ELR (cell line): Measurements from ENCODE around the gene SUMO4.

Experiments used
- DNase-seq: peaks from one replicate; pipeline ENCODE4 v3.0.0-alpha.2; 2015; ENCODE audit warnings: low read depth

The SUMO4 gene

DNA sequence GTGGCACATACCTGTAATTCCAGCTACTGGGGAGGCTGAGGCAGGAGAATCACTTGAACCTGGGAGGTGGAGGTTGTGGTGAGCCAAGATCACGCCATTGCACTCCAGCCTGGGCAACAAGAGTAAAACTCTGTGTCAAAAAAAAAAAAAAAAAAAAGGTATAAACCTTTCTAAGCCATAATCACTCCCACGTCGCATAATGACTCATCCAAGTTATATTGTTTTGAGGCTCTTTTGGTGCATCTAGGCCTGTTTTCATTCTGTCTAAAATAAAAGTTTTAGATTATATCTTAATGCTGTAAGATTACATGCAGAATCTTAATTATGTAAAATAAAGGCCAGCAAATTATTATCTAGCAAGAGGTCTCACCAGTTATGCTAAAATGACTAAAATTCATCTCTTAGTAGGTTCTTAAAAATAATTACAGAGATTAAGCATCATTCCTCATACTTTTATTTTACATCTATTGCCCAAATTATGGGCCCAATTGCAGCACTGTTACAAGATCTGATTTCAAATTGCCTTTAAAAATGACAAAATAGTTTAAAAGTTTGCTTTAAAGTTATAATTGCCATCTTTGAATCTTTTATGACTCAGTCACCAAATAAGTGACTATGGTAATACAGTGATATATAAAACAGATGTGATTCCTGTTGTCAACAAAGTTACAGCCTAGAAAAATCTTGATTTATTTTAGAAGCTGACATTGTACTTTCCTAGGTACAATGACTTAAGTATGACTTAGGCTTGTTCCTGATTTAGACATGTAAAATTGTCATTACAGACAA is 10.4 kb upstream of the SUMO4 start:
- DNase-seq: no peak

DNA sequence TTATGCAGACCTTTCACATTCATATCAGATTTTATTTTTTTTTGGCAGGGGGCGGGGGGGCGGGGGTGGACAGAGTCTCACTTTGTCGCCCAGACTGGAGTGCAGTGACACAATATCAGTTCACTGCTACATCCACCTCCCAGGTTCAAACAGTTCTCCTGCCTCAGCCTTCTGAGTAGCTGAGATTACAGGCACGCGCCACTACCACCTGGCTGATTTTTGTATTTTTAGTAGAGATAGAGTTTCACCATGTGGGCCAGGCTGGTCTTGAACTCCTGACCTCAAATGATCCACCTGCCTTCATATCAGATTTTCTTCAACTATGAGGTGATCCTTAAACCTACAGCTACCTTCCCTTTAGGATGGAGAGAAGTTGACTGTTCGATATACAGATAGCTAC is 8.0 kb upstream of the SUMO4 start:
- DNase-seq: no peak

GRCh38 chr6:149392535-149392934 is 7.5 kb upstream of the SUMO4 start:
- no peak for DNase-seq

GRCh38 chr6:149393002-149393679 is 6.9 kb upstream of the SUMO4 start:
- no peak for DNase-seq

DNA sequence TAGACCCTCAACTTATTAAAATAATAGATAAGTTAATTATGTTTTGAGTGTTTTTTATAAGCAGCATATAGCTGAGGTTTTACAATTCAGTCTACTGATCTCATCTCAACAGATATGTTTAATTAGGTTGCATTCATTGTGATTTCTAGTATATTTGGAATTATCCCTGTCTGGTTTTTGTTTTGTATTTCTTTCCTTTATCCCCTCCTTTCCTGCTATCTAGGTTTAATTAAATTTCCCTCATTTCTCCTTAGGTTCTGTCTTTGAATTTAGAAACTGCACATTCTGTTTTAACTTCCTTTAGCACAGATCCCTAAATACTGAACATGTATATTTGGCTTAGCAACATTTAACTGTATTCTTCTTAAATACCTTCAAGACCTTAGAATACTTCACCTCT is 4.9 kb upstream of the SUMO4 start:
- DNase-seq: no peak

DNA sequence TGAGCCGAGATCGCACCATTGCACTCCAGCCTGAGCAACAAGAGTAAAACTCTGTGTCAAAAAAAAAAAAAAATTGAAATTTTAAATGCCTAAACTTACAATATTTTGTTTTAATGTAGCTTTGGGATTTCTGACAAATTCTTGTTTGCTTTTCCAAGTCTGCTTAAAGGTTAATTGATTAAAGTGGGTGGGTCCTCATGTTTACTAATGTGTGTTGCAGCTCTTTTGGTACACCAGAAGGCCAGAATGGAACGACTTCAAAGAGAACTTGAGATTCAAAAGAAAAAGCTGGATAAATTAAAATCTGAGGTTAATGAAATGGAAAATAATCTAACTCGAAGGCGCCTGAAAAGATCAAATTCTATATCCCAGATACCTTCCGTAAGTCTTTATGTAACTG is 2.7 kb upstream of the SUMO4 start:
- no peak for DNase-seq

DNA sequence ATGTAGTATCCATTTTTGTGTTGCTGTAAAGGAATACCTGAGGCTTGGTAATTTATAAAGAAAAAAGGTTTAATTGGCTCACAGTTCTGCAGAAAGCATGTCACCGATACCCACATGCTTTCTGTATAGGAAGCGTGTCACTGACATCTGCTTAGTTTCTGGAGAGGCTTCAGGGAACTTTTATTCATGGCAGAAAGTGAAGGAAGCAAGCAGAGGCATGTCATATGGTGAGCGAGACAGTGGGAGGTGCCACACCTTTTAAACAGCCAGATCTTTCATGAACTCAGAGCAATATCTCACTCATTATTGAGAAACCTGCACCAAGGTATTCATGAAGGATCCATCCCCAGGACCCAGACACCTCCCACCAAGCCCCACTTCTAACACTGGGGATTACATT is 3.5 kb downstream of the SUMO4 start:
- no peak for DNase-seq

- peak; percentile 25 for DNase-seq
Measured at GRCh38 chr6:149405823-149406765, 6.0 kb downstream of the SUMO4 start.

DNA sequence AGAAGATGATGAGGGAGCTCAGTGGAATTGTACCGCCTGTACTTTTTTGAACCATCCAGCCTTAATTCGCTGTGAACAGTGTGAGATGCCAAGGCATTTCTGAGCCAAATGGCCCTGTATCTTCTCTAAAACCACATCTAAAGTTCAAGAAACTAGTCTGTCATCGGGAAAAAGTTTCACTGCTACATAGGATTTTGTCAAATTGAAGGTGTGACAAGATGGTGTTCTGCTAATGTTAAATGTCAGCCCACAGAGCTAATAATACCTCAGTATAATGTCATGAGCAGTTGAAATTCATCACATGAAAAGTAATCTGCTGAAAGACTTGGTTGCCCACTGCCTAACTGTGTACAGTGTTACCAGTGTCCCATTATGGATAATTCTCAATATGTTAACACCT is 9.6 kb downstream of the SUMO4 start:
- DNase-seq: no peak

GRCh38 chr6:149410557-149410956 is 10.5 kb downstream of the SUMO4 start:
- DNase-seq: no peak

DNA sequence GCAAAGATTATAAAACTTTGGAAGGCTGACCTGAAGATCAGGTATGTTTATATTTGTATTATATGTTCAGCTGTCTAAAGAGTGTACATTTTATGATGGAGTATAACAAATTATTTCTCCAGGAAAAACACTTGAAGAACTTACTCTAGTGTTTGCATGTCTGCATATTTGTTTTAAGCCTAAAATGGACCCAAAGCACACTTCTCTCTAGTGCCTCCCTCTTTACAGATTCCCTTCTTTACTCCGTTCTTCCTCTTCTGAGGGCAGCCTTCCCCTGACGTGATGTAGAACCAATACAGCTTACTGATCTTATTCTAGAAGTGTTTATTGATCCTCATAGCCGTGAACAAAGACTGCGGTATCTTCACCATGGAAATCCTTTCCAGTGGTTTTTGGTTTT is 13.9 kb downstream of the SUMO4 start:
- no peak for DNase-seq

DNA sequence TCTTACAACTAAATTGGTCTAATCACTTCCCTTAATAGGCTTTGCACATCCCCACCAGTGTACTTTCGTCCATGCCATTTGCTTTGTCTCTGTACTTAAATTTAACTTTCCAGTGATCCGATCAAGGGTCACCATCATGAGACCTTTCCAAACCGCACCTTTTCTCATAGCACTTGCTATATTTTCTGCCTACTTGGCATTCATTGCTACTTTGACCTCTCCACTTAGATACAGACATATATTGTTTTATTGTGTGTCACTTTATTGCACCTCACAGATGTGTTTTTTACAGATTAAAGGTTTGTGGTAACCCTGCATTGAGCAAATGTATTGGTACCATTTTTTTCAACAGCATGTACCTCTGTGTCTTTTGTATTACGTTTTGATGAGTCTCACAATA is 14.8 kb downstream of the SUMO4 start:
- no peak for DNase-seq

GRCh38 chr6:149419696-149420404 is 19.8 kb downstream of the SUMO4 start:
- no peak for DNase-seq

DNA sequence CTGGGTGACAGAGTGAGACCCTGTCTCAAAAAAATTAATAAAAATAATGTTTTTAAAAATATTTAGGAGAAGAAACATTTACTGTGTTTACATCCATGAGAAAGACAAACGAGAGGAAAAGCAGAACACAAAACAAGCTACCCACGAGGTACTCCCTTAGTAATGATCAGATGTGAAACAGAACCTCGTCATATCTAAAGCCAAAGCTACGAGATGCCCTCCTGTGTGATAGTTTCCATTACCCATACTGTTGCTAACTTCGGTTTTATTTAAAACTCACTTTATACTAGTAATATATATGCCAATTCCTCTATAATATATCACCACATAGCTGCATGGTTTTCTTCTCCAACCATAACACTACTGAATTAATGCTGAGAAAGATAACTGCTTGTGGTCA is 21.1 kb downstream of the SUMO4 start:
- no peak for DNase-seq

DNA sequence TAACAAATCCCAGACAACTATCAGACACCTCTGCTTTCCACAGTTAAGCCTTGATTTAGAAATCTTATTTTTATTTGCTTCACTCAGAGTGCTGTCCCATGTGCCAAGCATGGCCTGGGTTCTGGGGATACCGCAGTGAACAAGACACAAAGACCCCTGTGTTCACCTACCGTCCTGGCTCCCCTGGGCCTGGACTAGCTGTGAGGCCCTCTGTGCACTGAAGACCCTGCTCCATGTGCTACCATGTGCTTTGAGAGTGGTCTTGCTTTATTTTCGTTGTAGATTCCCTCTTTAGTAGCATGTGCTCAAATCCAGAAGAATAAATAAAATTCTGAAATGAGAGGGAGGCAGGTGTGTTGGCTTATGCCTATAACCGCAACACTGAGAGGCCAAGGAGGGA is 22.5 kb downstream of the SUMO4 start:
- DNase-seq: no peak

- DNase-seq: no peak
Measured at GRCh38 chr6:149423964-149424440, 23.9 kb downstream of the SUMO4 start.

GRCh38 chr6:149425224-149425623 is 25.2 kb downstream of the SUMO4 start:
- no peak for DNase-seq

GRCh38 chr6:149425754-149426153 is 25.7 kb downstream of the SUMO4 start:
- DNase-seq: no peak

GRCh38 chr6:149428606-149429005 is 28.5 kb downstream of the SUMO4 start:
- no peak for DNase-seq

GRCh38 chr6:149429427-149430360 is 29.6 kb downstream of the SUMO4 start:
- no peak for DNase-seq
